ENCODE measurements around the gene GLT8D1. TPM values are rescaled to one million over a fixed set of nuclear protein-coding genes. Genes with fewer than 3 reads are reported as not detected.

The GLT8D1 gene
- polyA plus RNA-seq, 1 experiment = 75.9 TPM

DNA sequence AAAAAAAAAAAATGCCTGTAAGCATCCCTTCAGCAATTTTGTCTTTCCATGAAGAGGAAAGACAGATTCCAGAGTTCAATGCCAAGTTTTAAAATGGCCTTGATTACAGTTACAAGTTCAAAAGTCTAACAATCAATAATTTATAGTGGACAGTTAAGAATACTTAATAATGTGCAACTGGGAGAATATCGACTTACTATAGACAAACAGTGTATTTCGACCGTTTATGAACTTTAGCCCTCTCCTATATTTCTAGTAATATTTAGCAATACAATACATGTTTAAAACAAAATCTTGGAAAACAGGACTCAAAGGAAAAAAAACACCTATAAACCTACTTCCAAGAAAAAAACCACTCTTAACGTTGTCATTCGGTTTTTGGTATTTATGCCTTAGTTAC lies 21.4 kb downstream of the GLT8D1 start:
- no peak for DNase-seq (ENCODE audit: low read depth)
- ChIA-PET CTCF (interaction anchor here (0.9 to 1.8 kb wide), 2 partner anchors 24 to 272 kb away, joined by 3 to 4 read pairs; no protein-coding TSS in a partner anchor), POLR2A (no interaction called here)
- H3K4me3 ChIP-seq (ENCODE audit: low read depth, low read length) = no peak overlapping the region
- peaks cover 12% of the 10 kb centered on the region for H3K36me3 ChIP-seq (ENCODE audit: control insufficient read depth, insufficient read depth, low read length)
- TF ChIP-seq, protein P1, sequence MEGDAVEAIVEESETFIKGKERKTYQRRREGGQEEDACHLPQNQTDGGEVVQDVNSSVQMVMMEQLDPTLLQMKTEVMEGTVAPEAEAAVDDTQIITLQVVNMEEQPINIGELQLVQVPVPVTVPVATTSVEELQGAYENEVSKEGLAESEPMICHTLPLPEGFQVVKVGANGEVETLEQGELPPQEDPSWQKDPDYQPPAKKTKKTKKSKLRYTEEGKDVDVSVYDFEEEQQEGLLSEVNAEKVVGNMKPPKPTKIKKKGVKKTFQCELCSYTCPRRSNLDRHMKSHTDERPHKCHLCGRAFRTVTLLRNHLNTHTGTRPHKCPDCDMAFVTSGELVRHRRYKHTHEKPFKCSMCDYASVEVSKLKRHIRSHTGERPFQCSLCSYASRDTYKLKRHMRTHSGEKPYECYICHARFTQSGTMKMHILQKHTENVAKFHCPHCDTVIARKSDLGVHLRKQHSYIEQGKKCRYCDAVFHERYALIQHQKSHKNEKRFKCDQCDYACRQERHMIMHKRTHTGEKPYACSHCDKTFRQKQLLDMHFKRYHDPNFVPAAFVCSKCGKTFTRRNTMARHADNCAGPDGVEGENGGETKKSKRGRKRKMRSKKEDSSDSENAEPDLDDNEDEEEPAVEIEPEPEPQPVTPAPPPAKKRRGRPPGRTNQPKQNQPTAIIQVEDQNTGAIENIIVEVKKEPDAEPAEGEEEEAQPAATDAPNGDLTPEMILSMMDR (IDR thresholded peaks at IDR 0.05; ENCODE audit: insufficient read depth, low read depth, low read length) = no peak
- no peaks in the 10 kb centered on the region for H3K27me3 ChIP-seq (ENCODE audit: control insufficient read depth, insufficient read depth, low read length)

- ChIA-PET CTCF (no interaction called here), POLR2A (no interaction called here)
- no peak overlapping the region for H3K4me3 ChIP-seq (ENCODE audit: low read depth, low read length)
- TF ChIP-seq, protein P1 (IDR thresholded peaks at IDR 0.05; ENCODE audit: insufficient read depth, low read depth, low read length) = no peak
- H3K36me3 ChIP-seq (ENCODE audit: control insufficient read depth, insufficient read depth, low read length) = peaks cover 10% of the 10 kb centered on the region
- no peaks in the 10 kb centered on the region for H3K27me3 ChIP-seq (ENCODE audit: control insufficient read depth, insufficient read depth, low read length)
- DNase-seq (ENCODE audit: low read depth) = no peak
These were observed 22.0 kb downstream of the GLT8D1 start for GRCh38 chr3:52683611-52684010.

DNA sequence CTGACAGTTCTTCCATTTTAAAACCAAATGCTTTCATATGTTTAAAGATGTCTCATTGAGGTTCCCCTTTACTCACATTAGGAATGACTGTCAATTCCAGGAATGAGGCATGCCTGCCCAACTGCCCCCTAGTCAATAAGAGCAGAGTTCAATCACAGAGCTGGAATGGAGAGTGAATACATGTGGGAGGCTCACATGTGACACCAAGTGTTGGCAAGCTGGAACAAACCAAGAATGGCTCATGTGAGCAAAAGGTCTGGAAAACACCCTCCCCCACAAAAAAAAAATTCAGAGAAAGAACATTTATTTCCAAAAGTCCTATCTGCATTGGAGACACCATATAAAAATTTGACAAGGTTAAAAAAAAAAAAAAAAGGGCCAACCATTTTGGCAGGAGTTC lies 23.6 kb downstream of the GLT8D1 start:
- TF ChIP-seq, protein P1 (IDR thresholded peaks at IDR 0.05; ENCODE audit: insufficient read depth, low read depth, low read length) = peak; percentile 32
- no peak for DNase-seq (ENCODE audit: low read depth)
- H3K27me3 ChIP-seq (ENCODE audit: control insufficient read depth, insufficient read depth, low read length) = no peaks in the 10 kb centered on the region
- no peak overlapping the region for H3K4me3 ChIP-seq (ENCODE audit: low read depth, low read length)
- POLR2A ChIA-PET = no interaction called here
- CTCF ChIA-PET = interaction anchor here (1.8 kb wide), 1 partner anchor 10 kb away, joined by 6 read pairs; no protein-coding TSS in a partner anchor
- H3K36me3 ChIP-seq (ENCODE audit: control insufficient read depth, insufficient read depth, low read length) = no peaks in the 10 kb centered on the region

GRCh38 chr3:52681596-52681995 lies 24.0 kb downstream of the GLT8D1 start:
- no peaks in the 10 kb centered on the region for H3K36me3 ChIP-seq (ENCODE audit: control insufficient read depth, insufficient read depth, low read length)
- H3K27me3 ChIP-seq (ENCODE audit: control insufficient read depth, insufficient read depth, low read length) = no peaks in the 10 kb centered on the region
- H3K4me3 ChIP-seq (ENCODE audit: low read depth, low read length) = no peak overlapping the region
- ChIA-PET POLR2A (no interaction called here), CTCF (interaction anchor here (1.8 kb wide), 1 partner anchor 9 kb away, joined by 6 read pairs; no protein-coding TSS in a partner anchor)
- TF ChIP-seq, protein P1 (IDR thresholded peaks at IDR 0.05; ENCODE audit: insufficient read depth, low read depth, low read length) = no peak
- DNase-seq (ENCODE audit: low read depth) = no peak

DNA sequence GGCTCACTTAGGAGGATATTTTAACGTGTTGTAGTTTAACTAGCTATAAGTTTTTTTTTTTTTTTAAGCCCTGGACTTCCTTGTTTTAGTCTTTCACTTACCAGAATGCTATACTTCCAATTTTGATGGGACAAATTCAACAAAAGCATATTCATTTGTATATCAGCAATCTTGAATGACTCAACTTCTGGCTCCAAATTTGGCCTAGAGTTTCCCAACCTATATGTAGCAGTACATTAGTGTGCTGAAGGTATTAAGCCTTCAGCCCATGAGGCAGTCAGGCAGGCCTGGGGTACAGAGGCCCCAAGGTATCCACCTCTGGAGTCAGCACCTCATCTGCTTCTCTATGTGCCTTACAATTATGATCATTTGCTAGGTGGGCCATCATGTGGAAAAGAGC lies 25.8 kb downstream of the GLT8D1 start:
- H3K4me3 ChIP-seq (ENCODE audit: low read depth, low read length) = no peak overlapping the region
- DNase-seq (ENCODE audit: low read depth) = no peak
- CTCF ChIA-PET = no interaction called here
- TF ChIP-seq, protein P1 (IDR thresholded peaks at IDR 0.05; ENCODE audit: insufficient read depth, low read depth, low read length) = no peak
- H3K36me3 ChIP-seq (ENCODE audit: control insufficient read depth, insufficient read depth, low read length) = no peaks in the 10 kb centered on the region; the same call in 1 of the 2 replicates
- no peaks in the 10 kb centered on the region for H3K27me3 ChIP-seq (ENCODE audit: control insufficient read depth, insufficient read depth, low read length)
- POLR2A ChIA-PET = no interaction called here

Data from BJ (cell line).